ENCODE data around the gene CA6. TPM values are rescaled to one million over a fixed set of nuclear protein-coding genes. Genes with fewer than 3 reads are reported as not detected.

CA6 gene
- total RNA-seq, 1 donor = not detected

- H3K4me2 ChIP-seq (ENCODE audit: insufficient read depth, low read length) = no peak overlapping the region
- H3K4me3 ChIP-seq (ENCODE audit: insufficient read depth, low read length) = no peak overlapping the region
- no peaks in the 10 kb centered on the region for H3K27me3 ChIP-seq (ENCODE audit: insufficient read depth, low read length)
- H3K79me2 ChIP-seq (ENCODE audit: insufficient read depth, low read length) = no peaks in the 10 kb centered on the region
- no peak overlapping the region for H3K27ac ChIP-seq (ENCODE audit: low read depth, low read length)
- no peaks in the 10 kb centered on the region for H3K9me3 ChIP-seq (ENCODE audit: low read depth, low read length)
- TF ChIP-seq CTCF (IDR thresholded peaks at IDR 0.05; ENCODE audit: extremely low read depth, low read depth, low read length) = no peak
- H2AFZ ChIP-seq (ENCODE audit: low read length) = no peak overlapping the region
- no peaks in the 10 kb centered on the region for H4K20me1 ChIP-seq (ENCODE audit: insufficient read depth, low read length)
- H3K36me3 ChIP-seq (ENCODE audit: insufficient read depth, low read length) = no peaks in the 10 kb centered on the region
- no peak for DNase-seq (ENCODE audit: insufficient read length, low spot score, missing footprints)
- peaks cover 1% of the 10 kb centered on the region for H3K4me1 ChIP-seq (ENCODE audit: insufficient read depth, low read length)
These were observed 35.0 kb downstream of the CA6 start for GRCh38 chr1:8980656-8981055.

GRCh38 chr1:8981169-8981568 lies 35.5 kb downstream of the CA6 start:
- no peaks in the 10 kb centered on the region for H3K27me3 ChIP-seq (ENCODE audit: insufficient read depth, low read length)
- H3K4me1 ChIP-seq (ENCODE audit: insufficient read depth, low read length) = peaks cover 6% of the 10 kb centered on the region
- no peaks in the 10 kb centered on the region for H4K20me1 ChIP-seq (ENCODE audit: insufficient read depth, low read length)
- TF ChIP-seq CTCF (IDR thresholded peaks at IDR 0.05; ENCODE audit: extremely low read depth, low read depth, low read length) = no peak
- H3K79me2 ChIP-seq (ENCODE audit: insufficient read depth, low read length) = no peaks in the 10 kb centered on the region
- no peak for DNase-seq (ENCODE audit: insufficient read length, low spot score, missing footprints)
- H3K9me3 ChIP-seq (ENCODE audit: low read depth, low read length) = no peaks in the 10 kb centered on the region
- no peak overlapping the region for H2AFZ ChIP-seq (ENCODE audit: low read length)
- H3K36me3 ChIP-seq (ENCODE audit: insufficient read depth, low read length) = no peaks in the 10 kb centered on the region
- no peak overlapping the region for H3K4me2 ChIP-seq (ENCODE audit: insufficient read depth, low read length)
- H3K4me3 ChIP-seq (ENCODE audit: insufficient read depth, low read length) = no peak overlapping the region
- H3K27ac ChIP-seq (ENCODE audit: low read depth, low read length) = no peak overlapping the region

GRCh38 chr1:8984203-8984602 lies 38.5 kb downstream of the CA6 start:
- no peak overlapping the region for H3K4me3 ChIP-seq (ENCODE audit: insufficient read depth, low read length)
- no peak for DNase-seq (ENCODE audit: insufficient read length, low spot score, missing footprints)
- no peak overlapping the region for H3K4me2 ChIP-seq (ENCODE audit: insufficient read depth, low read length)
- H3K36me3 ChIP-seq (ENCODE audit: insufficient read depth, low read length) = no peaks in the 10 kb centered on the region
- no peaks in the 10 kb centered on the region for H3K9me3 ChIP-seq (ENCODE audit: low read depth, low read length)
- no peaks in the 10 kb centered on the region for H4K20me1 ChIP-seq (ENCODE audit: insufficient read depth, low read length)
- TF ChIP-seq CTCF (IDR thresholded peaks at IDR 0.05; ENCODE audit: extremely low read depth, low read depth, low read length) = no peak
- H2AFZ ChIP-seq (ENCODE audit: low read length) = no peak overlapping the region
- H3K27me3 ChIP-seq (ENCODE audit: insufficient read depth, low read length) = no peaks in the 10 kb centered on the region
- H3K27ac ChIP-seq (ENCODE audit: low read depth, low read length) = no peak overlapping the region
- H3K4me1 ChIP-seq (ENCODE audit: insufficient read depth, low read length) = peaks cover 10% of the 10 kb centered on the region
- H3K79me2 ChIP-seq (ENCODE audit: insufficient read depth, low read length) = no peaks in the 10 kb centered on the region

- Histone ChIP-seq H3K4me1 (ENCODE audit: insufficient read depth, low read length) (peaks cover 10% of the 10 kb centered on the region), H3K27me3 (ENCODE audit: insufficient read depth, low read length) (no peaks in the 10 kb centered on the region), H3K4me3 (ENCODE audit: insufficient read depth, low read length) (no peak overlapping the region), H3K27ac (ENCODE audit: low read depth, low read length) (no peak overlapping the region), H3K36me3 (ENCODE audit: insufficient read depth, low read length) (no peaks in the 10 kb centered on the region), H3K79me2 (ENCODE audit: insufficient read depth, low read length) (no peaks in the 10 kb centered on the region), H3K4me2 (ENCODE audit: insufficient read depth, low read length) (no peak overlapping the region), H4K20me1 (ENCODE audit: insufficient read depth, low read length) (no peaks in the 10 kb centered on the region), H3K9me3 (ENCODE audit: low read depth, low read length) (no peaks in the 10 kb centered on the region), H2AFZ (ENCODE audit: low read length) (no peak overlapping the region)
- DNase-seq (ENCODE audit: insufficient read length, low spot score, missing footprints) = no peak
- TF ChIP-seq CTCF (IDR thresholded peaks at IDR 0.05; ENCODE audit: extremely low read depth, low read depth, low read length) = no peak
These were observed 39.3 kb downstream of the CA6 start for GRCh38 chr1:8984990-8985389.

Data from osteoblast (primary cell).